ENCODE data around the gene RPL3.
A peak's percentile ranks its signal among the peaks of the same experiment; 100 is the strongest.
"Not testable (repeated sequence)": the region's sequence is repeated elsewhere in the genome, so short reads cannot be mapped to it uniquely, and the experiment has no call there.

Gene RPL3

DNA sequence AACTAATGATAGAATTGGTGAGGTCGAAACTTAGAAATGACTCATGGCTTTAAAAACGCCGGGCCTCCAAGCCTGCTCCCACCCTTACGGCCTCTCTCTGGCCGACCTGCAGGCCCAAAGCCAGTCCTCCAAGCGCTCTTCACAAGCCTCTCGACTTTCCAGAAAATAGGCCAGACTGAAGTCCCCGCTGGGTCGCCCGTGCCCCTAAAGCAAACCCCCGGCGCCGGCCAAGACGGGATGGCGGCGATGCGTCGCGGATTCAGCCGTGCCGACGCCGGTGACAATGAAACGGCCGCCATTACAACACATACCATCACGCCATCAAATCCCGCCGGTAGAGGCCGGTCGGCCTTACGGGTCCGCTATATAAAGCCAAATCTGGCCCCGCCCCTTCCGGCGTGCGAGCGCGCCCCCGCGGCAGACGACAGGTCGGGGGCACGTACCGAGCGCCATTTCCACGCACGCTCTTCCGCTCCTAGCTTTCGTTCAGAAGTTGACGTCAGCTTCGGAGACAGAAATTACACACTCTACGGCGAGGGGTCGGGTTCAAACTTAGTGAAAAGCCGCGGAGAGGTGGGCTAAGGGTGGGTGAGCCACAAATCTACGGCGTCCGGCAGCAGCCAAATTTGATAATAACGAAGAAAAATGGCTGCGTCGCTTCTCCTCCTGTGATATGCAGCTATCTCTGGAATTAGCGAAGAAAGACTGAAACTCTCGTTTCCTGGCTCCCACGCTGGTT, at the start of gene RPL3:
Gene RPL3, minus strand, starts transcription at position 340 of the 739 bp plus-strand sequence. Its CDS starts 26 bp downstream, at position 314.
- DNase-seq = peak; percentile 94 to 98 (median 96)

DNA sequence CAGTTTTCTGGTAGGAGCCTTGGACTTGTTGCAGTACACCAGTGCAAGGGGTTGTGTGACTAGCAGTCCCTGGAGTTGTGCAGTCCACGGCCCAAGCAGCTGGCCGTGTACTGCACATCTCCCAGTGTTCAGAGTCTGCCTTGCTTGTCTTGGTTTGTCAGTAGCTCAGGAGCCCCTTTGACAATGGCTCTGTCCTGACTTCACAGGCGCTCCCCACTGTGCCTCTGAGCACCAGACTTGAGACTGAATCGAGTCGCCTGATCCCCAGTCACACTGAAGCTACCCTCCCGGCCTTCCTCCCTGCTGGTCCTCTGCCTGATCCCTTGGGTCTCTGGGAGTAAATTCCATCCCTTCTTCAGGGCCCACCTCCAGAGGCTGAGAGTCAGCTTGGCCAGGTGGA, 49.8 kb upstream of the RPL3 start:
- DNase-seq = no peak

DNA sequence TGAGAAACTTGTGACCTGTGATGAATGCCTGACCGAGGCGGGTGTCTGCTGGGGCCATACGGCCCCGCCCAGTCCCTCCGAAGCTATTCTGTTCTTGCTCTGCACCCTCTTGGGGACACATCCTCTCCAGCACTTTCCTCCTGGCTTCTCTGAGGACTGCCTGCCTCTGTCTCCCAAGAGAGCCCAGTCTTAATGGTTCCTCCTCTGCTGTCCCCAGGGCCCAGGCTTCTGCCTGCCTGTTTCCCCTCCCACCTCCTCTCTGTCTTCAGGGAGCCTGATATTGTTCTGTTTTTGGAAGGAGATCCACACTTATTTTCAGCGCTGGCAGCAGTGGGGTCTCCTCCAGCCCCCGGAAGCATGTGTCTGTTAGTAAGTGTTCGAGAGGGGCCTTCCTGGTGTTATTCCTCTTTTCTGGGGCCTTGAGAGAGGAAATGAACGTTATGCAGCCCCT, 49.1 kb upstream of the RPL3 start:
- DNase-seq = no peak

DNA sequence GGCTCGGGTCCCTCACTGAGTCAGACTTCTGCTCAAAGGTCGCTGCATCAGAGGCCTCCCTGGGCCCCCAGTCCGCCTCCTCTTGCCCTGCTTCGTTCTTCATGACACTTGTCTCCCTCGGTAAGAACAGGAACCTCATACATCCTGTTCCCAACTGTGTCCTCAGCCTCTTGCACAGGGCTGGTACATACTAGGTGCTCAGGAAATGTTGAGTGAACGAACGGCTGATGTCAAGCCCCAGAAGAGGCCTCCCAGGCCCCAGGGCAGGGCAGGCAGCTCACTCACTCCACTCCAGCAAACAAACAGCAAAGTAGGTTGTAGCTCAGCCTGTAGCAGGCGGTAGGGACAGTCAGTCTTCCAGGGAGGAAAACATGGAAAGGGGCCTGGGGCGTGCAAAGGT, 47.6 kb upstream of the RPL3 start:
- no peak for DNase-seq

DNA sequence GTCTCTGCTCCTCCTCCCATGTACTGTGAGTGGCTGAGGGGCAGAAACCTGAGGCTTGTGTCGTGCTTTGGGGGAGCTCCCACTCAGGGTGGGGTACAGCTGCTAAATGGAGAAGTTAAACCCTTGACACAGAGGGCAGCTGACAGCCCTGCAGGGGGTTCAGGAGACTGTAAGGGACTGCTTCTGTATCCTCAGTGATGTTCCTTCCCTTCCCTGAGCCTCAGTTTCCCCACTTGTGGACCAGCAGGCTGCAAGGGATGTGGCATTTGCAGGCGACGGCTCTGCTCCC, 46.0 kb upstream of the RPL3 start:
- no peak for DNase-seq

DNA sequence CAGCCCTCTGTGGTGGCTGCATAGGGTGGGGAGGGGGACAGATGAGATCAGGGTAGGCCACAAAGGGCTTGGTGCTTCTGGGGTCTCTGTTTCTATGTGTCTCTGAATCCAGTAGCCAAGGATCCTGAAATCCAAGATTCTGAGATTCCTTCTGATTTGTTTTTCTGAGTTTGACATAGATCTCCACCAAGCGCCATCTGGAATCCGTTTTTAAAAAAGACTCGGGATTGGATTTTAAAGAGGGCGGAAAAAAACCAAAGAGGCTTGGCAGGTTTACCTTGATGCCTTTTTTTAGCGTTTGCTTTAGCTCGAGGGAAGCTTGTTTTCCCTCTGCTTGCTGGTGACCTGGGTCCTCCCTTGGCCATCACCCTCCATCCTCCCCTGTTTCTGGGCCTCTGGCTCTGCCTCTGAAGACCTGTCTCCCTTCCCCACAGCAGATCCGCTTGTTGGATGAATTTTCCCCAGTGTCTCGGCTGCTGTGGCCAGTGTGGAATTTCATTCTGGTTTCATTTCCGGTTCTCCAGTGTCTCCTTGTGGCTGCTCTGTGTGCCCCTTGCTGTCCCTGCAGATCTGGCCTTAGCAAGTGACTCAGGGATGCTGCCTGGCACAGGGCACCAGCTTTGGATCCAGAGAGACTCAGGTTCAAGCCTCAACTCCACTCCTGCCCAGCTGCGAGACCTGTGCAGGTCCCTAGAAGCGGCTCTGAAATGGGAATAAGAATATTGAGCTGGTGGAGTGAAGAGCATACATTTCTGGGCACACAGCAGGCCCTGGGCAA, 45.5 kb upstream of the RPL3 start:
- no peak for DNase-seq

DNA sequence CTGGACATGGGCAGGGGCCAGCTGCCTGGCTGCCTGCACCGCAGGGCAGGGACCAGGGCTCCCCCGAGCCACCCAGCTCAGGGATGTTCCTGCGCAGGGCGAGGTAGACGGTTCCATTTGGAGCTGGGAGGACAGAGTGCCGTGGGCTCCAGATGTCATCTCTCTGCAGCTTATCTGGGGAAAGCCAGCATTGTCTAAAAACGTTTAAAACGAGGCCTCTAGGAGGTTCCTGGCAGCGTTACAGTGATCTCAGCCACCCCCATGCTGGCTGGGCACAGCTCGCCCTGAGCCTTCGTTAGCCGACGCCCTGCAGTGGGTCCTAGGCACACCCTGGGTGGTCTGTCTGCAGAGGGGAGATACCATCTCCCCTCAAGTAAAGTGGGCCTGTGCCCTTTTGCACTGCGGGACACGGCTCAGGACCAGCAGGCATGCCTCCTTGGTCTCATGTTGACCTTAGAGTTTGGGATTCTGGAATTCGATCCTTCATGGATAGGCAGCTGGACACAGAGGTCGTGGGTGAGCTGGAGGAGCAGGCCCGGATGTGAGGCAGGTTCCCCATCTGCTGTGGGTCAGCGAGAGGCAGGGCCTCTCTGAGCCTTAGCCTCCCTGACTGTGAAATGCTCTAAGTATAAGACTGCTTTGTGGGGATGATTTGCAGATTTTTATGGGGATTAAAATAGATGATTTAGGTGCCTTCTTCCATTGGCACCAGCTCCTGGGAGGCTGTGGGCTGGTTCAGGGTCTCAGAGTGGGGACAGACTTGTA, 44.5 kb upstream of the RPL3 start:
- no peak for DNase-seq

DNA sequence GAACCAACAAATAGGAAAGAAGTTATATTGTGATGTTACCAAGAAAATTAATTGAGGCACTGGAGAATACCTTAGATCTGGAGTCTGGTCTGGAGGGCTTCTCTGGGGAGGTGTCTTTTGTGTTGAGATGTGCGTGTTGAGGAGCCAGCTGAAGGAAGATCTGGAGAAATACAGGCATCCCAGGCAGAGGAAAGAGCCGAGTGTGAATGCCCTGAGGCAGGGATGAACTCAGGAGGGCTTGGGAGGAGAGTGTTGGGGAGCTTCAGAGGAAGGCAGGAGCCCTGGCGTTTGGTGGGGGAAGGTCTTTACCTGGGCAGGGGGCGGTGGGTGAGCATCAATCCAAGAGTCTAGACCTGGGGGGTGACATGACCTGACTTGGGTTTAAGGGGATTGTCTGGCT, 43.5 kb upstream of the RPL3 start:
- no peak for DNase-seq

DNA sequence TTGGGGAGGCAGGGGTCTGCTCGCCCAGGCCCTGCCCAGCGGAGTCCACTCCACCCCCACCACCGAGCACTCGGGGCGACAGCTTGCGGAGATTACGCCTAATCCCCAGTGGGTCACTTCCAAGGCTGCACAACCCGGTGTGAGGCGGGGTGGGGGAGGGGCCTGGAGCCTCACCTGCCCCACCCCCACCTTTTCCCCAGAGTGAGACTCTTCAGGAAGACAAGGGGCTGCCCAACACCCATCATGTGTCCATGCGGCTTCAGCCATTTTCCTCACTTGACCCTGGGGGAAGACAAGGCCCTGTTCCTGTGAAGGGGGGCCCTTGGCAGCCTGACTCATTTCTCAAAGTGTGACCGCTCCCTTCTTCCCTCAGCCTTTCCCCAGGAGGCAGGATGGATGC, 42.8 kb upstream of the RPL3 start:
- DNase-seq = no peak

DNA sequence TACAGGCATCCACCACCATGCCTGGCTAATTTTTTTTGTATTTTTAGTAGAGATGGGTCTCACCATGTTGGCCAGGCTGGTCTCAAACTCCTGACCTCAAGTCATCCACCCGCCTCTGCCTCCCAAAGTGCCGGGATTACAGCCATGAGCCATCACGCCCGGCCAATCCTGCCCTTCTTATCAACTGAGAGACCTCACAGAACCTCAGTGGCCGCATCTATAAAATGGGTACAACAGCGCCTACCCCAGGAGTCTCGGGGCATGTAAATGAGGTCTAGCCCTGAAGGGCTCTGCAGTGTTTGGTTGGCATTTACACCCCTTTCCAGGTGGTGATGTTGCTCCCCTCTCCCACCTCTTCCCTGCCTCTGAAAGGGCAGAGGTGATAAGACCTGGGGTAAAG, 42.1 kb upstream of the RPL3 start:
- no peak for DNase-seq

DNA sequence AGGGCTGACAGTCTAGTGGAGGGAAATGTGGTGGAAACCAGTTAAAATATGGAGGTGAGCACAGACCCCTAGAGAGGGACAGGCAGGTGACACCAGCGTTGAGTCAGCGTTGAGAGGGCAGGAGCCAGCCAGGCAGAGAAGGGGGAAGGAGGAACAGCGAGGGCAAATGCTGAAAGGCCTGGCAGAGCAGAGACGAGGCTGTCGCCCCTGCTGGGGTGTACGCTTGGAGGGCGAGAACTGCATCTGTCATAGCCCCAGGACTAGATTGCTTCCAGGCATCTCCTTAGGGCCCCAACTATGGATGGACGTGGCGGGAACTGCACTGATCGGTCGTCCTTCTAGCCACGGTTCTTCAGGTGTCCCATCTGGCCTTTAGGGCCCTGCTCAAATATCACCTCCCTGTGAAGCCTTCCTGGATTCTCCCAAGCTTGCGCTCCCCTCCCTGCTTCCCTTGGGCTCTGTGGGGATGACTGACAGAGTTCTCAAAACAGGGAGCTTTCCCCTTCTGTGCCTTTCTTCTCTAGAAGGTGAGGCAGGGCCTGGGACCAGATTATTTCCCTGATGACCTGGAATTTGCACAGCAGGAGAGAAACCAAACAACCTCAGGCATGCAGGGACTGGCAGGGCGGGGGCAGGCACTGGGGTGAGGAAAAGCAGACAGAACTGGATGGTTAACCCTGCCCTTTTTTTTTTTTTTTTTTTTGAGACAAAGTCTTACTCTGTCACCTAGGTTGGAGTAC, 41.4 kb upstream of the RPL3 start:
- DNase-seq = no peak

DNA sequence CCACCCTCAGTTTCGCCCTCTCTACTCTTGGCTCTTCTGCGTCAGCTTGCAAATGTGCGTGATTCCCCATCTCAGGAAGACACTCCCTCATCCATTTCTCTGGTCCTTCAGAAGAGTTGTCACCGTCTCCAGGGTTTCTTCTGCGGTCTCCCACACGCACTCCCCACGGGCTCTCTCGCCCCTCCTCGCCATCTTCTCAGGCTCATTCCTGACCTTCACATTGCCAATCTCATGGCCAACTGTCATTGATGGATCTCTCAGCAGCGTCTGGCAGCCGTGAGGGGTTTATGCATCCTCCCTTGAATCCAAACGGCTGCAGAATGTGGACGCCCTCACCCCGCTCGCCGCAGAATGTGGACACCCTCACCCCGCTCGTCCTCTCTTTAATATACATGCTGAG, 40.8 kb upstream of the RPL3 start:
- no peak for DNase-seq

DNA sequence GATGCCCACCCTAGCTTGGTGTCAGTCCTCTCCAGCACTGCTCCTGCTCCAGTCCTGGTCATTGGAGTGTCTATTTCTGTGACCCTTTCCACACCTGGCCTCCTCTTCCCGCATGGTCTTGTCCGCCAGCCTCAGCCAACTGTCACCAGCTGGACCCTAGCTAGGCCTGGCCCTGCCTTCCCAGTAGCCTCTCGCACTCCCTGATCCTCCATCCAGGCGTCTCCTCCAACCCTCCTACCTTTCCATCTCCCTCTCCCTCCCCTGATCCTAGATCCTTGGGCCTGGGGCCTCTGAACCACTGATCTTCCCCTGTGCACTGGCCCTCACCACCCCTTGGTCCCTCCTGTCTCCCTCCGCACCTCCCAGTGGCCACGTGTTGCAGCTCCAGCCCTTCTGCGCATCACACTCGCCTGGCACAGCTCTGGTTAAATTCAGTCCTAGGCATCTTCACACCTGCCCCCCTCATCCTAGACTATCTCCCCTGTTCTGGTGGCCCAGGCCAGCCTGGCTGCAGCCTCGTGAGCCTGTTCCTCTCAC, 40.3 kb upstream of the RPL3 start:
- no peak for DNase-seq

DNA sequence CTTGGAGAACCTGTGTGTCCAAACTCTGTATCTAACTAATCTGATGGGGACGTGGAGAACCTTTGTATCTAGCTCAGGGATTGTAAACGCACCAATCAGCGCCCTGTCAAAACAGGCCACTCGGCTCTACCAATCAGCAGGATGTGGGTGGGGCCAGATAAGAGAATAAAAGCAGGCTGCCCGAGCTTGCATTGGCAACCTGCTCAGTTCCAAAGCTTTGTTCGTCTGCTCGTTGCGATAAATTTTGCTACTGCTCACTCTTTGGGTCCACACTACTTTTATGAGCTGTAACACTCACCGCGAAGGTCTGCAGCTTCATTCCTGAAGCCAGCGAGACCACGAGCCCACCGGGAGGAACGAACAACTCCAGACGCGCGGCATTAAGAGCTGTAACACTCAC, 38.8 kb upstream of the RPL3 start:
- DNase-seq = not testable (repeated sequence)

DNA sequence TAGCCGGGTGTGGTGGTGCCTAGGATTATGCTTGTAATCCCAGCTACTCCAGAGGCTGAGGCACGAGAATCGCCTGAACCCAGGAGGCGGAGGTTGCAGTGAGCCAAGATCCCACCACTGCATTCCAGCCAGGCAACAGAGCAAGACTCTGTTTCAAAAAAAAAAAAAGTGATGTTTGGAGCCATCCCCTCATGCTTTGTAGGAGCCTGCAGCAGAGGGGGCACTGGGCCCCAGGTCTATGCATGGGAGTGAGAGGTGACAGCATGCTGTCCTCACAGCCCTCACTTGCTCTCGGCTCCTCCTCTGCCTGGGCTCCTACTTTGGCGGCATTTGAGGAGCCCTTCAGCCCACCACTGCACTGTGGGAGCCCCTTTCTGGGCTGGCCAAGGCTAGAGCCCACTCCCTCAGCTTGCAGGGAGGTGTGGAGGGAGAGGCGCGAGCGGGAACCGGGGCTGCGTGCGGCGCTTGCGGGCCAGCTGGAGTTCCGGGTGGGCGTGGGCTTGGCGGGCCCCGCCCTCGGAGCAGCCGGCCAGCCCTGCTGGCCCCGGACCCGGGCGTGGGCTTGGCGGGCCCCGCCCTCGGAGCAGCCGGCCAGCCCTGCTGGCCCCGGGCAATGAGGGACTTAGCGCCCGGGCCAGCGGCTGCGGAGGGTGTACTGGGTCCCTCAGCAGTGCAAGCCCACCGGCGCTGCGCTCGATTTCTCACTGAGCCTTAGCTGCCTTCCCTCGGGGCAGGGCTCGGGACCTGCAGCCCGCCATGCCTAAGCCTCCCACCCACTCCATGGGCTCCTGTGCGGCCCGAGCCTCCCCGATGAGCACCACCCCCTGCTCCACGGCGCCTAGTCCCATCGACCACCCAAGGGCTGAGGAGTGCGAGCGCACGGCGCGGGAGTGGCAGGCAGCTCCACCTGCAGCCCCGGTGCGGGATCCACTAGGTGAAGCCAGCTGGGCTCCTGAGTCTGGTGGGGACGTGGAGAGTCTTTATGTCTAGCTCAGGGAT, 38.0 kb upstream of the RPL3 start:
- not testable (repeated sequence) for DNase-seq

DNA sequence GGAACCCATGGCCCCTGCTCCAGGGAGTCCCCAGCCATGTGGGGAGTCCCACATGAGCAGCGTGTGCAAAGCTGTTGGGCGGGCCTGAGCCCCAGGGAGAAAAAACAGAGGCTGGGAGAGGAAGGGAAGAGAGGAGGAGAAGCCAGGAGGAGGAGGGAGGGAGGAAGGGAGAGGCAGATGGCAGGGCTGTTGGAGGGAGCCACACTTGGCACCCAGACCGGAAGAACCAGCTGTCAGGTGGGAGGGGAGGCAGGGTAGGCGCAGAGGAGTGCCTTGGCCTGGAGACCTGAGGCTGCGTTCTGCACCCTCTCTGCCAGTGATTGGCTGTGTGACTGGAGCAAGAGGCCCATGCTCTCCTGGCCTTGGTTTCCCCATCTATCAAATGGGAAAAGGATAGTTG, 37.0 kb upstream of the RPL3 start:
- DNase-seq = no peak

DNA sequence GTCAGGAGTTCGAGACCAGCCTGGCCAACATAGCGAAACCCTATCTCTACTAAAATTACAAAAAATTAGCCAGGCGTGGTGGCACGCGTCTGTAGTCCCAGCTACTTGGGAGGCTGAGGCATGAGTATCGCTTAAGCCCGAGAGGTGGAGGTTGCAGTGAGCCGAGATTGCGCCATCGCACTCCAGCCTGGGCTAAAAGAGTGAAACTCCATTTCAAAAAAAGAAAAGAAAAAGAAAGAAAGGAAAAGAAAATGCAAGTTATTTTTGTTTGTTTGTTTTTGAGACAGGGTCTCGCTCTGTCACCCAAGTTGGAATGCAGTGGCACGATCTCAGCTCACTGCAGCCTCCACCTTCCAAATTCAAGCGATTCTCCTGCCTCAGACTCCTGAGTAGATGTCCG, 36.4 kb upstream of the RPL3 start:
- DNase-seq = not testable (repeated sequence)

DNA sequence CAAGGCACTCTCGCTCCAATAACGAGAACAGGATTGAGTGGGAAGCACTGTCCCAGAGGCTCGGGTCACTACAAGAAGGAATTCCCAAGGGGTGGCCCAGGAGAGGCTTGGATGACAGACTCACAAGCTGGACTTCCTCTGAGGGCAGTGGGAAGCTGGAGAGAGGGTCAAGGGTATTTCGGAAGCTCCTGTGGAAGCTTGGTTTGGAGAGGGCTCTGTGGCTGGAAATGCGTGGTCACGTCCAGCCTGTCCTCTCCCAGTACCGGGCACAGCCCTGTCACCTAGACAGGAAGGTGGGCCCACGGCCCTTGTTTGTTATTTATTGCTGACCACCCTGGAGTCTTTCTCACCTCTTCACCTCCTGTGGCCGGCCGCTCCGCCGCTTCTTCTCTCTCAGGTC, 35.7 kb upstream of the RPL3 start:
- no peak for DNase-seq

DNA sequence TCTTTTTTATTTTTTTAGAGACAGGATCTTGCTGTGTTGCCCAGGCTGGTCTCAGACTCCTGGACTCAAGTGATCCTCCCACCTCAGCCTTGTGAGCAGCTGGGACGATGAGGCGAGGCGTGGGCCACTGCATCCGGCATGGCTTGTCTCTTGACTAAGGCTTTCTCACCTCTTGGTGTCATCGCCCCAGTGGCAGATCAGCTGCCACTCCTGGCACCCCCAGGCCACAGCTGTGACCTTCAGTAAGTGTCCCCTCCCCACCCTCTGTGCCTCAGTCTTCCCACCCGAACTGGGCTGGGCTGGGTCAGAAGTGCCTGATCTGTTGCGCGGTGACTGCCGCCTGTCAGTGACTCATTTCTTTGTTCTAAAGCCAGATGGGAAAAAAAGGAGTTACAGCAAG, 33.9 kb upstream of the RPL3 start:
- DNase-seq = no peak

DNA sequence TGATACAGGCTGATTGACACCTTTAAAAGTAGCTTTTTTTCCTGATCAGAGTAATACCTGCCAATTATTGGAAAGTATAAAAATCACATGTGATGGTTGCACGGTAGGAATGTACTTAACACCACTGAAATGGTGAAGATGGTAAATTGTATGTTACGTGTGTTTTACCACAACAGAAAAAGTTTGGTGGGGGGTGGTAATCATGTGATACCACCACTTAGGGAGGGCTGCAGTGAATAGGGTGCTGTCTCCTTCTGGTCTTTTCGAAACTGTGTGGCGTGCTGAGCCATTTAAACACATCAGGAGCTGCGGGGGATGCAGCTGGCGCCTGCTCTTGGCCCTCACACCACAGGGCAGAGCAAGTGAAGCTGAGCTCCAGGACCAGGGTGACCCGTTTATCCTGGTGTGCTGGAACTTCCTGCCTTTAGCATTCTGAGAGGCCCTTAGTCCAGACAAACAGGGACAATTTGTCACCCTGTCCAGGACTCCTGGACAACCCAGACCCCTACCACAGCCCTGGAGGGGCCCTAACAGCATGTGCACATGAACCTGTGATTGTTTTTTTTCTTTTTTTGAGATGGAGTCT, 33.0 kb upstream of the RPL3 start:
- no peak for DNase-seq

DNA sequence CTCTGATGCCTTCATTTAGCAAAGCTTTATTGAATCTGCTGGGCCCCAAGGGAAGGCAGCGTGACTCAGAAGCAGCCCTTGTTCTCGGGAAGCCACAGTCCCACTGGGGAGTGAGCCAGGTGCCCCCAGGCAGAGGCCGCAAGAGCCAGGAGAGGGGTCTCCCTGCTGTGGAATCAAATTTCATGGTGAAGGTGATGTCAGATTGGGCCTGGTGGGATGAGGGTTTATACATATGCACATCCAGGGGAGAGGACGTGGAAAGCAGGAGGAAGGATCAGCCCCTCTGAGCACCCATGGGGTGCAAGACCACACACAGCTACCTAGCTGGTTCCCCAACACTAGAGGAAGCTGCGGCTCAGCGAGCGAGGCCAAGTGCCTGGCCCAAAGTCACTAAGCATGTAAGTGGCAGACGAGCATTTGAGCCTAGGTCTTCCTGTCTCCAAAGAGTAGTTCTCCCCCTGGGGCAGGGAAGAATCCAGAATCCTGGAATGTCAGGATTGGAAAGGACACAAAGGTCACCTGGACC, 32.3 kb upstream of the RPL3 start:
- DNase-seq = no peak

All from activated CD4-positive, CD25-positive, alpha-beta regulatory T cell (primary cell).